Spleen (tissue), 11 donors: ENCODE results near the gene MGST2. TPM values are rescaled to one million over a fixed set of nuclear protein-coding genes. Genes with fewer than 3 reads are reported as not detected.

ENCODE experiments used
- DNase-seq: peaks from one replicate; pipeline ENCODE4 v3.0.0-alpha.2; 2020
- H3K27ac ChIP-seq, 8 donors: fragments of 200-600 bp; sonication (generic) in 7 of 8; 1 replicate in 4 of 8; 2 replicates in 4 of 8; pipeline versions ENCODE4 v1.5.0 to v1.8.0; 2016 to 2021; ENCODE audit warnings: inconsistent platforms in 4 of 8, mild to moderate bottlenecking in 4 of 8, moderate library complexity in 1 of 8
- H3K27me3 ChIP-seq, 7 donors: fragments of 200-600 bp; sonication (generic) in 6 of 7; replicated peaks in 1 of 7; 1 replicate in 4 of 7; 2 replicates in 3 of 7; pipeline versions ENCODE4 v1.5.0 to v1.8.0; 2016 to 2021; ENCODE audit warnings: inconsistent platforms in 3 of 7, mild to moderate bottlenecking in 1 of 7
- H3K36me3 ChIP-seq, 6 donors: fragments of 200-600 bp; sonication (generic) in 5 of 6; 1 replicate in 4 of 6; 2 replicates in 2 of 6; pipeline versions ENCODE4 v1.5.0 to v1.8.0; 2016 to 2021; ENCODE audit warnings: inconsistent platforms in 2 of 6
- H3K4me1 ChIP-seq, 6 donors: fragments of 200-600 bp; sonication (generic) in 5 of 6; 1 replicate in 3 of 6; 2 replicates in 3 of 6; pipeline versions ENCODE4 v1.5.0 to v1.8.0; 2016 to 2021; ENCODE audit warnings: inconsistent platforms in 3 of 6
- H3K4me3 ChIP-seq, 8 donors: fragments of 200-600 bp; sonication (generic) in 7 of 8; 1 replicate in 4 of 8; 2 replicates in 4 of 8; pipeline versions ENCODE4 v1.5.0 to v1.8.0; 2016 to 2021; ENCODE audit warnings: inconsistent platforms in 4 of 8, mild to moderate bottlenecking in 4 of 8, moderate library complexity in 2 of 8
- H3K9me3 ChIP-seq, 8 donors: fragments of 200-600 bp; sonication (generic) in 7 of 8; 1 replicate in 4 of 8; 2 replicates in 4 of 8; pipeline versions ENCODE4 v1.5.0 to v1.8.0; 2016 to 2021; ENCODE audit warnings: inconsistent platforms in 4 of 8
- CTCF ChIP-seq, 11 experiments: fragments of 200-600 bp in 7 of 11; fragments of 450-650 bp in 4 of 11; sonication (generic) in 4 of 11; IDR thresholded peaks in 8 of 11; conservative IDR thresholded peaks in 3 of 11; 1 replicate in 7 of 11; 2 replicates in 4 of 11; pipeline versions ENCODE4 v1.4.0 to v1.8.0; 2016 to 2021; ENCODE audit warnings: antibody characterized with exemption in 11 of 11, inconsistent platforms in 4 of 11, mild to moderate bottlenecking in 1 of 11
- POLR2A ChIP-seq, 3 donors: fragments of 450-650 bp; IDR thresholded peaks; one replicate each; pipeline ENCODE4 v1.5.1; 2017; ENCODE audit warnings: antibody characterized with exemption in 3 of 3, mild to moderate bottlenecking in 1 of 3
- POLR2AphosphoS5 ChIP-seq, 3 donors: sonication (generic); formaldehyde crosslinking; IDR thresholded peaks; one replicate each; pipeline ENCODE4 v1.5.1; 2017; ENCODE audit warnings: antibody characterized with exemption in 3 of 3
- WGBS, 5 donors: extraction: QIAGEN DNeasy Blood & Tissue Kit in 3 of 5; methylation state at CpG; one replicate each; pipeline versions ENCODE4 v1.1.5 to v1.1.7; 2013 to 2018; 5-methylcytosine and 5-hydroxymethylcytosine counted together
- intact Hi-C: fragments of 100-400 bp; cut with DNase I; formaldehyde crosslinking; loops from one replicate; pipeline ENCODE4 v1.15.0; 2023; ENCODE audit warnings: low total_unique reads
- polyA plus RNA-seq, 3 donors: library from polyadenylated mRNA; stranded (reverse); fragments of 200-250 nt; gene quantifications; one replicate each; pipeline ENCODE4 v1.2.1, GENCODE V29; 2013
- total RNA-seq, 7 donors: library from RNA; depleted of rRNA in 3 of 7; stranded (reverse); fragments of >200 nt in 3 of 7; fragmentation: NEBNext Ultra II Directional in 4 of 7; extraction: Animal tissue kit (Norgen Biotek cat#: 25700) in 4 of 7; gene quantifications; one replicate each; pipeline versions ENCODE4 v1.1.0 to v1.2.1, GENCODE V29; 2016 to 2021
- donor health status: healthy with polysubstance abuse.
- donor health status: DM: no; HTN: no; CAD: no; lungs with moderate emphysema.
- donor health status: DM: no; HTN: no; CAD: no.
- donor health status: Bipolar disorder and iron deficiency.
- donor health status: healthy.
- donor health status: DM: no; HTN: no; CAD: no.
- donor health status: DM: yes; HTN: yes; CAD: no.

The MGST2 gene
- total and polyA plus RNA-seq, 10 donors, result 26.9 to 114 (median 59.6) TPM

- 89 to 98% (median 93%) methylated on average over 4 of the region's 4 CpGs for WGBS, 5 donors
- no peak for DNase-seq
- Histone ChIP-seq H3K36me3 (no peaks in the 10 kb centered on the region), H3K4me3 (no peak overlapping the region), H3K4me1 (peaks cover 0 to 10% (median 0%) of the 10 kb centered on the region in 6 donors), H3K9me3 (no peaks in the 10 kb centered on the region), H3K27ac (no peak overlapping the region), H3K27me3 (no peaks in the 10 kb centered on the region)
- intact Hi-C loops, result no loop called here
- no peak for TF ChIP-seq POLR2A (IDR thresholded peaks at IDR 0.05)
- no peak for TF ChIP-seq POLR2AphosphoS5 (IDR thresholded peaks at IDR 0.05)
Observed at GRCh38 chr4:139749835-139750498, 84.3 kb downstream of the MGST2 start.

GRCh38 chr4:139753686-139754085, 88.1 kb downstream of the MGST2 start:
- Histone ChIP-seq H3K27ac (no peak overlapping the region), H3K4me1 (peaks cover 0 to 5% (median 0%) of the 10 kb centered on the region in 6 donors), H3K4me3 (no peak overlapping the region), H3K9me3 (no peaks in the 10 kb centered on the region), H3K36me3 (no peaks in the 10 kb centered on the region), H3K27me3 (no peaks in the 10 kb centered on the region)
- intact Hi-C loops, result no loop called here
- TF ChIP-seq POLR2A (IDR thresholded peaks at IDR 0.05), result no peak
- TF ChIP-seq CTCF (IDR thresholded peaks at IDR 0.05 in 8 of 11, conservative IDR thresholded peaks at IDR 0.05 in 3 of 11), result no peak
- TF ChIP-seq POLR2AphosphoS5 (IDR thresholded peaks at IDR 0.05), result no peak
- DNase-seq, result no peak
- WGBS, 5 donors, result 90 to 98% (median 96%) methylated on average over 3 of the region's 3 CpGs

Other genes starting within 250 kb of the MGST2 start
- 10 to 100 TPM in 4 of 7 donors, 1 to 10 TPM in 3; 8.4 to 12.4 (median 10.1) TPM for gene RAB33B, start 211.7 kb upstream of the MGST2 start, total RNA-seq
- 1 to 10 TPM; 3.3 to 4.4 (median 3.7) TPM for gene RAB33B, start 211.7 kb upstream of the MGST2 start, polyA plus RNA-seq
- gene SETD7, start 109.6 kb upstream of the MGST2 start, total RNA-seq, result 10 to 100 TPM; 25.5 to 45.4 (median 35.7) TPM
- 1 to 10 TPM; 5.0 to 9.4 (median 6.2) TPM for gene SETD7, start 109.6 kb upstream of the MGST2 start, polyA plus RNA-seq